WTC11 (cell line): ENCODE measurements around the gene ADARB2. TPM values are rescaled to one million over a fixed set of nuclear protein-coding genes. Genes with fewer than 3 reads are reported as not detected.

Experiments used
- ATAC-seq: fragments of 200-7000 bp; cut with Tn5 transposase; 2 replicates; pipeline ENCODE4 v1.10.0; 2021; ENCODE audit warnings: mild to moderate bottlenecking, moderate library complexity
- CTCF ChIA-PET: fragments of 300-600 bp; sonication (Branson Sonifier 250); formaldehyde crosslinking; loops from one replicate; lab custom pipeline; 2021; ENCODE audit warnings: antibody characterized with exemption; lab: Charles Lee
- POLR2A ChIA-PET: fragments of 350-600 bp; sonication (Branson Sonifier 250); formaldehyde crosslinking; loops from one replicate; lab custom pipeline; 2021; ENCODE audit warnings: antibody characterized with exemption; lab: Charles Lee
- DNase-seq: peaks from one replicate; pipeline ENCODE4 v3.0.0; 2021; ENCODE audit warnings: low spot score
- H3K27ac Mint-ChIP-seq: 2 replicates; pipeline ENCODE4 v1.8.0; 2021; ENCODE audit warnings: mixed read lengths
- H3K27me3 Mint-ChIP-seq: 2 replicates; pipeline ENCODE4 v1.8.0; 2021; ENCODE audit warnings: low read depth, mild to moderate bottlenecking, moderate library complexity, mixed read lengths
- H3K36me3 Mint-ChIP-seq: 2 replicates; pipeline ENCODE4 v1.8.0; 2021; ENCODE audit warnings: mixed read lengths
- H3K4me1 Mint-ChIP-seq: 2 replicates; pipeline ENCODE4 v1.8.0; 2022; ENCODE audit warnings: mixed read lengths
- H3K4me3 Mint-ChIP-seq: 2 replicates; pipeline ENCODE4 v1.8.0; 2021; ENCODE audit warnings: mild to moderate bottlenecking, moderate library complexity, mixed read lengths
- H3K9me3 Mint-ChIP-seq: 2 replicates; pipeline ENCODE4 v1.8.0; 2021; ENCODE audit warnings: mixed read lengths
- FOXP1 ChIP-seq: sonication (generic); formaldehyde crosslinking; IDR thresholded peaks from 2 replicates; pipeline ENCODE4 v1.8.0; 2022; ENCODE audit warnings: missing genetic modification reagents, mild to moderate bottlenecking, moderate library complexity, borderline replicate concordance
- GABPB1 ChIP-seq: sonication (generic); formaldehyde crosslinking; IDR thresholded peaks from 2 replicates; pipeline ENCODE4 v1.8.1; 2023; ENCODE audit warnings: mild to moderate bottlenecking, missing genetic modification reagents
- HMGA2 ChIP-seq: fragments of 250-450 bp; sonication (Bioruptor Pico); IDR thresholded peaks from 2 replicates; pipeline ENCODE4 v1.4.0; 2021; ENCODE audit warnings: mild to moderate bottlenecking, moderate library complexity
- KAT7 ChIP-seq: sonication (generic); formaldehyde crosslinking; IDR thresholded peaks from 2 replicates; pipeline ENCODE4 v1.8.1; 2023; ENCODE audit warnings: missing genetic modification reagents, mild to moderate bottlenecking, borderline replicate concordance
- SMAD4 ChIP-seq: sonication (generic); formaldehyde crosslinking; IDR thresholded peaks from 2 replicates; pipeline ENCODE4 v1.8.0; 2022; ENCODE audit warnings: mild to moderate bottlenecking, missing genetic modification reagents
- TP53 ChIP-seq: sonication (generic); formaldehyde crosslinking; IDR thresholded peaks from 2 replicates; pipeline ENCODE4 v1.8.1; 2023; ENCODE audit warnings: mild to moderate bottlenecking, missing genetic modification reagents
- ZNF138 ChIP-seq: sonication (generic); formaldehyde crosslinking; conservative IDR thresholded peaks from 2 replicates; pipeline ENCODE4 v1.8.1; 2022; ENCODE audit warnings: mild to moderate bottlenecking, moderate library complexity, missing genetic modification reagents
- ZNF263 ChIP-seq: sonication (generic); formaldehyde crosslinking; IDR thresholded peaks from 2 replicates; pipeline ENCODE4 v1.8.1; 2022; ENCODE audit warnings: low read depth, mild to moderate bottlenecking, moderate library complexity, missing genetic modification reagents
- total RNA-seq: library from RNA; stranded (reverse); gene quantifications from 3 replicates; pipeline ENCODE4 v1.2.3, GENCODE V29; 2021
- TF ChIP-seq, protein P1 (sequence below): fragments of 250-450 bp; sonication (Bioruptor Pico); IDR thresholded peaks from 2 replicates; pipeline ENCODE4 v1.9.0; 2021; ENCODE audit warnings: mild to moderate bottlenecking
- TF ChIP-seq, protein P2 (sequence below): fragments of 250-450 bp; sonication (Bioruptor Pico); IDR thresholded peaks from 2 replicates; pipeline ENCODE4 v1.8.0; 2021; ENCODE audit warnings: mild to moderate bottlenecking
- TF ChIP-seq, protein P3 (sequence below): fragments of 200-600 bp; IDR thresholded peaks from 2 replicates; pipeline ENCODE4 v1.8.0; 2022; ENCODE audit warnings: antibody characterized with exemption
- TF ChIP-seq, protein P4 (sequence below): sonication (generic); formaldehyde crosslinking; IDR thresholded peaks from 2 replicates; pipeline ENCODE4 v1.8.0; 2022; ENCODE audit warnings: mild to moderate bottlenecking, missing genetic modification reagents
- TF ChIP-seq, protein P5 (sequence below): sonication (generic); formaldehyde crosslinking; IDR thresholded peaks from 2 replicates; pipeline ENCODE4 v1.8.1; 2023; ENCODE audit warnings: mild to moderate bottlenecking, missing genetic modification reagents
- TF ChIP-seq, protein P6 (sequence below): sonication (generic); formaldehyde crosslinking; IDR thresholded peaks from 2 replicates; pipeline ENCODE4 v1.8.1; 2023; ENCODE audit warnings: mild to moderate bottlenecking, missing genetic modification reagents
- TF ChIP-seq, protein P7 (sequence below): sonication (generic); formaldehyde crosslinking; IDR thresholded peaks from 2 replicates; pipeline ENCODE4 v1.8.1; 2023; ENCODE audit warnings: mild to moderate bottlenecking, missing genetic modification reagents, moderate library complexity
- TF ChIP-seq, protein P8 (sequence below): sonication (generic); formaldehyde crosslinking; IDR thresholded peaks from 2 replicates; pipeline ENCODE4 v1.8.0; 2023; ENCODE audit warnings: missing genetic modification reagents, mild to moderate bottlenecking, borderline replicate concordance

Gene ADARB2
- total RNA-seq, 1 experiment from 2014 or later, result 3.7 TPM

DNA sequence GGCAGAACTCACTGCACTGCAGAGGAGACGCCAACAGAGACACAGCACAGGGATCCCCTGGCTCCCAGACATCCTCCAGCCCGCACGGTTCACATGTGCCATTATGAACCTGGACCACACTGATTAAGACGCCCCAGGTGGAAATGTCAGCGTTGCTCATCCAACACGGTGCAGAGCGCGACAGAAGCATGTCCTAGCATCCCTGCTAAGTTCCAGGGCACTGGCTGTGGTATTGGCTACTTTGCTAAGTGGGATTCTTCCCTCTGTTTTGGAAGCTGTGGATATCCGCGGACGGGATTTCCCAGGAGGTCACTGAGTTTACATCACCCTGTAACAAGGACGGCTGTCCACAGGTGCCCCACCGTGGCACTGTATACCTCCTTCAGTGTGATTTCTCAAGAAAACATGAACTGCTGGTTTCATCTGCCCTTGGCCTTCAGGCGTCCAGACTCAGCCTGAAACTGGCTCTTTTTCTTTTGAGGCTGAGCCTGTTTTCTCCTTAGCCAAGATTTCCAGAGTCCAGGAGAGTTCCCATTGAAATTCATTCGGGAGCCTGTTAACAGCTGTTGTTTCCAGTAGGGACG is 357.1 kb downstream of the ADARB2 start (continued):
- TF ChIP-seq, protein P1, sequence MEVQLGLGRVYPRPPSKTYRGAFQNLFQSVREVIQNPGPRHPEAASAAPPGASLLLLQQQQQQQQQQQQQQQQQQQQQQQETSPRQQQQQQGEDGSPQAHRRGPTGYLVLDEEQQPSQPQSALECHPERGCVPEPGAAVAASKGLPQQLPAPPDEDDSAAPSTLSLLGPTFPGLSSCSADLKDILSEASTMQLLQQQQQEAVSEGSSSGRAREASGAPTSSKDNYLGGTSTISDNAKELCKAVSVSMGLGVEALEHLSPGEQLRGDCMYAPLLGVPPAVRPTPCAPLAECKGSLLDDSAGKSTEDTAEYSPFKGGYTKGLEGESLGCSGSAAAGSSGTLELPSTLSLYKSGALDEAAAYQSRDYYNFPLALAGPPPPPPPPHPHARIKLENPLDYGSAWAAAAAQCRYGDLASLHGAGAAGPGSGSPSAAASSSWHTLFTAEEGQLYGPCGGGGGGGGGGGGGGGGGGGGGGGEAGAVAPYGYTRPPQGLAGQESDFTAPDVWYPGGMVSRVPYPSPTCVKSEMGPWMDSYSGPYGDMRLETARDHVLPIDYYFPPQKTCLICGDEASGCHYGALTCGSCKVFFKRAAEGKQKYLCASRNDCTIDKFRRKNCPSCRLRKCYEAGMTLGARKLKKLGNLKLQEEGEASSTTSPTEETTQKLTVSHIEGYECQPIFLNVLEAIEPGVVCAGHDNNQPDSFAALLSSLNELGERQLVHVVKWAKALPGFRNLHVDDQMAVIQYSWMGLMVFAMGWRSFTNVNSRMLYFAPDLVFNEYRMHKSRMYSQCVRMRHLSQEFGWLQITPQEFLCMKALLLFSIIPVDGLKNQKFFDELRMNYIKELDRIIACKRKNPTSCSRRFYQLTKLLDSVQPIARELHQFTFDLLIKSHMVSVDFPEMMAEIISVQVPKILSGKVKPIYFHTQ (CRISPR knock-in tag), result no peak
- TF ChIP-seq, protein P2, sequence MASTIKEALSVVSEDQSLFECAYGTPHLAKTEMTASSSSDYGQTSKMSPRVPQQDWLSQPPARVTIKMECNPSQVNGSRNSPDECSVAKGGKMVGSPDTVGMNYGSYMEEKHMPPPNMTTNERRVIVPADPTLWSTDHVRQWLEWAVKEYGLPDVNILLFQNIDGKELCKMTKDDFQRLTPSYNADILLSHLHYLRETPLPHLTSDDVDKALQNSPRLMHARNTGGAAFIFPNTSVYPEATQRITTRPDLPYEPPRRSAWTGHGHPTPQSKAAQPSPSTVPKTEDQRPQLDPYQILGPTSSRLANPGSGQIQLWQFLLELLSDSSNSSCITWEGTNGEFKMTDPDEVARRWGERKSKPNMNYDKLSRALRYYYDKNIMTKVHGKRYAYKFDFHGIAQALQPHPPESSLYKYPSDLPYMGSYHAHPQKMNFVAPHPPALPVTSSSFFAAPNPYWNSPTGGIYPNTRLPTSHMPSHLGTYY (CRISPR knock-in tag), result no peak

DNA sequence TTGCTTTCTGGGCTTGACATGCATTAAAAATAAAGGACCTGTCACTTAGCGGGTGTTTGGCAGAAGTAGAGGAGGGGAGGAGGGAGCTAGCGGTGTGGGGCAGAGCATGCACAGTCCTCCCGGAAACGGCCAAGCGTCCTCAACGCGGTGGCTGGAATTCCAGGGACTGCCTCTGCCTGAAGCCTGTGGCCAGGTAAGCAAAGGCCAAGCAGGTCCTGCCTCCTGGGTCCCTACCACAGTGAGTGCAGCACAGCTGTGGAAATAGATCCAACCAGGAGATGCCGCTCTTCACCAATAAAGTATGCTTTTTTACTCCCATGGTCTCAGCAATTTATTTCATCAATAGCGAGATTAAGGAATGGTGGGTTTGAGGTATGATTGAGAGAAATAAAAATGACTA is 357.7 kb downstream of the ADARB2 start:
- Mint-ChIP-seq H3K36me3 (no peaks in the 10 kb centered on the region), H3K27ac (0 out of 2 replicates have a peak overlapping the region, but pooled peaks have one; percentile 72), H3K4me3 (no peak overlapping the region), H3K9me3 (peaks cover 5% of the 10 kb centered on the region), H3K4me1 (peaks cover 43% of the 10 kb centered on the region), H3K27me3 (peaks cover 5% of the 10 kb centered on the region)
- ATAC-seq, result peak; percentile 89
- ChIA-PET POLR2A (no interaction called here), CTCF (interaction anchor here (1.1 to 2.2 kb wide), 6 partner anchors 10 to 1663 kb away, joined by 3 to 24 read pairs (median 6); no protein-coding TSS in a partner anchor)
- DNase-seq, result peak; percentile 72
- TF ChIP-seq ZNF263 (CRISPR knock-in tag) (peak; percentile 94), SMAD4 (CRISPR knock-in tag) (no peak)
- TF ChIP-seq, protein P3, sequence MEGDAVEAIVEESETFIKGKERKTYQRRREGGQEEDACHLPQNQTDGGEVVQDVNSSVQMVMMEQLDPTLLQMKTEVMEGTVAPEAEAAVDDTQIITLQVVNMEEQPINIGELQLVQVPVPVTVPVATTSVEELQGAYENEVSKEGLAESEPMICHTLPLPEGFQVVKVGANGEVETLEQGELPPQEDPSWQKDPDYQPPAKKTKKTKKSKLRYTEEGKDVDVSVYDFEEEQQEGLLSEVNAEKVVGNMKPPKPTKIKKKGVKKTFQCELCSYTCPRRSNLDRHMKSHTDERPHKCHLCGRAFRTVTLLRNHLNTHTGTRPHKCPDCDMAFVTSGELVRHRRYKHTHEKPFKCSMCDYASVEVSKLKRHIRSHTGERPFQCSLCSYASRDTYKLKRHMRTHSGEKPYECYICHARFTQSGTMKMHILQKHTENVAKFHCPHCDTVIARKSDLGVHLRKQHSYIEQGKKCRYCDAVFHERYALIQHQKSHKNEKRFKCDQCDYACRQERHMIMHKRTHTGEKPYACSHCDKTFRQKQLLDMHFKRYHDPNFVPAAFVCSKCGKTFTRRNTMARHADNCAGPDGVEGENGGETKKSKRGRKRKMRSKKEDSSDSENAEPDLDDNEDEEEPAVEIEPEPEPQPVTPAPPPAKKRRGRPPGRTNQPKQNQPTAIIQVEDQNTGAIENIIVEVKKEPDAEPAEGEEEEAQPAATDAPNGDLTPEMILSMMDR, result no peak

DNA sequence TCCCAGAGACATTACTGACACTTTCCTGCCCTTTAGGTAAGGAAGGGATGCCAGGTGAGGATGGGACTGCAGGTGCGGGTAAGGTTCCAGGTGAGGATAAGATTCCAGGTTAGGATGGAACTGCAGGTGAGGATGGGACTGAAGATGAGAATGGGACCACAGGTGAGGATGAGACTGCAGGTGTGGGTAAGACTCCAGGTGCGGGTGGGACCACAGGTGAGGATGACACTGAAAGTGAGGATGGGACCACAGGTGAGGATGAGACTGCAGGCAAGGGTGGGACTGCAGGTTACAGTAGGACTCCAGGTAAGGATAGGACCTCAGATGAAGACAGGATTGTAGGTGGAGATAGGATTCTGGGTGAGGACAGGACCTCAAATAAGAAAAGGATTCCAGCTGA is 358.9 kb downstream of the ADARB2 start:
- Mint-ChIP-seq H3K27ac (no peak overlapping the region), H3K36me3 (no peaks in the 10 kb centered on the region)

More for the DNA sequence above, 358.9 kb downstream of the ADARB2 start:
- no peak overlapping the region for H3K4me3 Mint-ChIP-seq
- no peaks in the 10 kb centered on the region; the same call in 1 of the 2 replicates for H3K27me3 Mint-ChIP-seq
- no peak for DNase-seq
- ATAC-seq, result no peak
- H3K4me1 Mint-ChIP-seq, result peaks cover 36% of the 10 kb centered on the region
- POLR2A ChIA-PET, result no interaction called here
- peaks cover 5% of the 10 kb centered on the region for H3K9me3 Mint-ChIP-seq
- TF ChIP-seq KAT7 (CRISPR knock-in tag) (no peak), FOXP1 (CRISPR knock-in tag) (no peak), HMGA2 (CRISPR knock-in tag) (no peak), GABPB1 (CRISPR knock-in tag) (no peak), TP53 (CRISPR knock-in tag) (no peak), ZNF138 (no peak)
- TF ChIP-seq, protein P4, sequence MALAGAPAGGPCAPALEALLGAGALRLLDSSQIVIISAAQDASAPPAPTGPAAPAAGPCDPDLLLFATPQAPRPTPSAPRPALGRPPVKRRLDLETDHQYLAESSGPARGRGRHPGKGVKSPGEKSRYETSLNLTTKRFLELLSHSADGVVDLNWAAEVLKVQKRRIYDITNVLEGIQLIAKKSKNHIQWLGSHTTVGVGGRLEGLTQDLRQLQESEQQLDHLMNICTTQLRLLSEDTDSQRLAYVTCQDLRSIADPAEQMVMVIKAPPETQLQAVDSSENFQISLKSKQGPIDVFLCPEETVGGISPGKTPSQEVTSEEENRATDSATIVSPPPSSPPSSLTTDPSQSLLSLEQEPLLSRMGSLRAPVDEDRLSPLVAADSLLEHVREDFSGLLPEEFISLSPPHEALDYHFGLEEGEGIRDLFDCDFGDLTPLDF (CRISPR knock-in tag), result no peak
- TF ChIP-seq, protein P5, sequence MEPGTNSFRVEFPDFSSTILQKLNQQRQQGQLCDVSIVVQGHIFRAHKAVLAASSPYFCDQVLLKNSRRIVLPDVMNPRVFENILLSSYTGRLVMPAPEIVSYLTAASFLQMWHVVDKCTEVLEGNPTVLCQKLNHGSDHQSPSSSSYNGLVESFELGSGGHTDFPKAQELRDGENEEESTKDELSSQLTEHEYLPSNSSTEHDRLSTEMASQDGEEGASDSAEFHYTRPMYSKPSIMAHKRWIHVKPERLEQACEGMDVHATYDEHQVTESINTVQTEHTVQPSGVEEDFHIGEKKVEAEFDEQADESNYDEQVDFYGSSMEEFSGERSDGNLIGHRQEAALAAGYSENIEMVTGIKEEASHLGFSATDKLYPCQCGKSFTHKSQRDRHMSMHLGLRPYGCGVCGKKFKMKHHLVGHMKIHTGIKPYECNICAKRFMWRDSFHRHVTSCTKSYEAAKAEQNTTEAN (CRISPR knock-in tag), result no peak
- TF ChIP-seq, protein P6, sequence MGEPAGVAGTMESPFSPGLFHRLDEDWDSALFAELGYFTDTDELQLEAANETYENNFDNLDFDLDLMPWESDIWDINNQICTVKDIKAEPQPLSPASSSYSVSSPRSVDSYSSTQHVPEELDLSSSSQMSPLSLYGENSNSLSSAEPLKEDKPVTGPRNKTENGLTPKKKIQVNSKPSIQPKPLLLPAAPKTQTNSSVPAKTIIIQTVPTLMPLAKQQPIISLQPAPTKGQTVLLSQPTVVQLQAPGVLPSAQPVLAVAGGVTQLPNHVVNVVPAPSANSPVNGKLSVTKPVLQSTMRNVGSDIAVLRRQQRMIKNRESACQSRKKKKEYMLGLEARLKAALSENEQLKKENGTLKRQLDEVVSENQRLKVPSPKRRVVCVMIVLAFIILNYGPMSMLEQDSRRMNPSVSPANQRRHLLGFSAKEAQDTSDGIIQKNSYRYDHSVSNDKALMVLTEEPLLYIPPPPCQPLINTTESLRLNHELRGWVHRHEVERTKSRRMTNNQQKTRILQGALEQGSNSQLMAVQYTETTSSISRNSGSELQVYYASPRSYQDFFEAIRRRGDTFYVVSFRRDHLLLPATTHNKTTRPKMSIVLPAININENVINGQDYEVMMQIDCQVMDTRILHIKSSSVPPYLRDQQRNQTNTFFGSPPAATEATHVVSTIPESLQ, result no peak
- TF ChIP-seq, protein P7, sequence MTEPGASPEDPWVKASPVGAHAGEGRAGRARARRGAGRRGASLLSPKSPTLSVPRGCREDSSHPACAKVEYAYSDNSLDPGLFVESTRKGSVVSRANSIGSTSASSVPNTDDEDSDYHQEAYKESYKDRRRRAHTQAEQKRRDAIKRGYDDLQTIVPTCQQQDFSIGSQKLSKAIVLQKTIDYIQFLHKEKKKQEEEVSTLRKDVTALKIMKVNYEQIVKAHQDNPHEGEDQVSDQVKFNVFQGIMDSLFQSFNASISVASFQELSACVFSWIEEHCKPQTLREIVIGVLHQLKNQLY (CRISPR knock-in tag), result no peak
- TF ChIP-seq, protein P8, sequence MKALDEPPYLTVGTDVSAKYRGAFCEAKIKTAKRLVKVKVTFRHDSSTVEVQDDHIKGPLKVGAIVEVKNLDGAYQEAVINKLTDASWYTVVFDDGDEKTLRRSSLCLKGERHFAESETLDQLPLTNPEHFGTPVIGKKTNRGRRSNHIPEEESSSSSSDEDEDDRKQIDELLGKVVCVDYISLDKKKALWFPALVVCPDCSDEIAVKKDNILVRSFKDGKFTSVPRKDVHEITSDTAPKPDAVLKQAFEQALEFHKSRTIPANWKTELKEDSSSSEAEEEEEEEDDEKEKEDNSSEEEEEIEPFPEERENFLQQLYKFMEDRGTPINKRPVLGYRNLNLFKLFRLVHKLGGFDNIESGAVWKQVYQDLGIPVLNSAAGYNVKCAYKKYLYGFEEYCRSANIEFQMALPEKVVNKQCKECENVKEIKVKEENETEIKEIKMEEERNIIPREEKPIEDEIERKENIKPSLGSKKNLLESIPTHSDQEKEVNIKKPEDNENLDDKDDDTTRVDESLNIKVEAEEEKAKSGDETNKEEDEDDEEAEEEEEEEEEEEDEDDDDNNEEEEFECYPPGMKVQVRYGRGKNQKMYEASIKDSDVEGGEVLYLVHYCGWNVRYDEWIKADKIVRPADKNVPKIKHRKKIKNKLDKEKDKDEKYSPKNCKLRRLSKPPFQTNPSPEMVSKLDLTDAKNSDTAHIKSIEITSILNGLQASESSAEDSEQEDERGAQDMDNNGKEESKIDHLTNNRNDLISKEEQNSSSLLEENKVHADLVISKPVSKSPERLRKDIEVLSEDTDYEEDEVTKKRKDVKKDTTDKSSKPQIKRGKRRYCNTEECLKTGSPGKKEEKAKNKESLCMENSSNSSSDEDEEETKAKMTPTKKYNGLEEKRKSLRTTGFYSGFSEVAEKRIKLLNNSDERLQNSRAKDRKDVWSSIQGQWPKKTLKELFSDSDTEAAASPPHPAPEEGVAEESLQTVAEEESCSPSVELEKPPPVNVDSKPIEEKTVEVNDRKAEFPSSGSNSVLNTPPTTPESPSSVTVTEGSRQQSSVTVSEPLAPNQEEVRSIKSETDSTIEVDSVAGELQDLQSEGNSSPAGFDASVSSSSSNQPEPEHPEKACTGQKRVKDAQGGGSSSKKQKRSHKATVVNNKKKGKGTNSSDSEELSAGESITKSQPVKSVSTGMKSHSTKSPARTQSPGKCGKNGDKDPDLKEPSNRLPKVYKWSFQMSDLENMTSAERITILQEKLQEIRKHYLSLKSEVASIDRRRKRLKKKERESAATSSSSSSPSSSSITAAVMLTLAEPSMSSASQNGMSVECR (CRISPR knock-in tag), result no peak
- CTCF ChIA-PET, result interaction anchor here (1.5 kb wide), 2 partner anchors 9 to 18 kb away, joined by 3 to 5 read pairs; no protein-coding TSS in a partner anchor
